Upper lobe of left lung (tissue), 6 donors: ENCODE measurements around the gene NDST3. TPM values are rescaled to one million over a fixed set of nuclear protein-coding genes. Genes with fewer than 3 reads are reported as not detected.
A peak's percentile ranks its signal among the peaks of the same experiment; 100 is the strongest.

Source experiments
- ATAC-seq, 2 donors: fragments of 200-7000 bp; cut with Tn5 transposase; one replicate each; pipeline ENCODE4 v1.9.1; 2022; ENCODE audit warnings: mild to moderate bottlenecking in 2 of 2, moderate library complexity in 2 of 2; ENCODE audit not compliant: low FRiP score in 2 of 2
- DNase-seq, 2 donors: peaks; one replicate each; pipeline ENCODE4 v3.0.0-alpha.2; 2019 to 2020
- H3K27ac ChIP-seq, 4 donors: fragments of 200-600 bp; sonication (generic); one replicate each; pipeline ENCODE4 v1.5.1; 2016 to 2019
- H3K27me3 ChIP-seq, 4 donors: fragments of 200-600 bp; sonication (generic); one replicate each; pipeline ENCODE4 v1.5.1; 2017 to 2019
- H3K36me3 ChIP-seq, 4 donors: fragments of 200-600 bp; sonication (generic); one replicate each; pipeline ENCODE4 v1.5.1; 2016 to 2019
- H3K4me1 ChIP-seq, 4 donors: fragments of 200-600 bp; sonication (generic); one replicate each; pipeline ENCODE4 v1.5.1; 2018 to 2019
- H3K4me3 ChIP-seq, 4 donors: fragments of 200-600 bp; sonication (generic); one replicate each; pipeline ENCODE4 v1.5.1; 2017 to 2019; ENCODE audit warnings: mild to moderate bottlenecking in 2 of 4, moderate library complexity in 1 of 4
- H3K9me3 ChIP-seq, 4 donors: fragments of 200-600 bp; sonication (generic); one replicate each; pipeline ENCODE4 v1.5.1; 2018 to 2019
- EP300 ChIP-seq, 4 donors: sonication (generic); formaldehyde crosslinking; IDR thresholded peaks; one replicate each; pipeline ENCODE4 v1.5.1; 2017; ENCODE audit warnings: antibody characterized with exemption in 4 of 4, control low read depth in 2 of 4
- POLR2A ChIP-seq, 4 donors: fragments of 450-650 bp; IDR thresholded peaks; one replicate each; pipeline ENCODE4 v1.5.1; 2016 to 2017; ENCODE audit warnings: antibody characterized with exemption in 4 of 4, mild to moderate bottlenecking in 2 of 4
- POLR2AphosphoS5 ChIP-seq, 2 donors: sonication (generic); formaldehyde crosslinking; IDR thresholded peaks; one replicate each; pipeline ENCODE4 v1.5.1; 2017; ENCODE audit warnings: antibody characterized with exemption in 2 of 2
- WGBS, 2 donors: methylation state at CpG; one replicate each; pipeline ENCODE4 v1.1.5; 2017 to 2018; 5-methylcytosine and 5-hydroxymethylcytosine counted together
- total RNA-seq, 6 donors: library from RNA; depleted of rRNA in 4 of 6; stranded (reverse); fragments of >200 nt in 4 of 6; gene quantifications; one replicate each; pipeline versions ENCODE4 v1.1.0 to v1.2.1, GENCODE V29; 2016 to 2021
- TF ChIP-seq, protein P1 (sequence below), 6 experiments: fragments of 450-650 bp in 4 of 6; fragments of 200-600 bp in 2 of 6; sonication (generic) in 2 of 6; IDR thresholded peaks; one replicate each; pipeline ENCODE4 v1.5.1; 2016 to 2019; ENCODE audit warnings: antibody characterized with exemption in 6 of 6
- donor health status: DM: no; HTN: no; CAD: no; lungs with moderate emphysema.
- donor health status: DM: no; HTN: yes; CAD: no; lungs with severe emphysema.

The NDST3 gene
- total RNA-seq, 6 donors from 2014 or later: 0.11 to 0.13 TPM; not detected in 4

GRCh38 chr4:118113220-118113619 is 78.9 kb downstream of the NDST3 start:
- 4 to 6% methylated on average over 2 of the region's 2 CpGs for WGBS, 2 donors
- Histone ChIP-seq H3K4me1 (no peaks in the 10 kb centered on the region), H3K9me3 (no peaks in the 10 kb centered on the region), H3K27ac (no peak overlapping the region), H3K36me3 (no peaks in the 10 kb centered on the region), H3K27me3 (no peaks in the 10 kb centered on the region), H3K4me3 (peak overlapping the region in 1 of 4 donors; percentile 14)
- ATAC-seq: no peak
- TF ChIP-seq EP300 (IDR thresholded peaks at IDR 0.05) (no peak), POLR2A (IDR thresholded peaks at IDR 0.05) (no peak), POLR2AphosphoS5 (IDR thresholded peaks at IDR 0.05) (no peak)
- TF ChIP-seq, protein P1, sequence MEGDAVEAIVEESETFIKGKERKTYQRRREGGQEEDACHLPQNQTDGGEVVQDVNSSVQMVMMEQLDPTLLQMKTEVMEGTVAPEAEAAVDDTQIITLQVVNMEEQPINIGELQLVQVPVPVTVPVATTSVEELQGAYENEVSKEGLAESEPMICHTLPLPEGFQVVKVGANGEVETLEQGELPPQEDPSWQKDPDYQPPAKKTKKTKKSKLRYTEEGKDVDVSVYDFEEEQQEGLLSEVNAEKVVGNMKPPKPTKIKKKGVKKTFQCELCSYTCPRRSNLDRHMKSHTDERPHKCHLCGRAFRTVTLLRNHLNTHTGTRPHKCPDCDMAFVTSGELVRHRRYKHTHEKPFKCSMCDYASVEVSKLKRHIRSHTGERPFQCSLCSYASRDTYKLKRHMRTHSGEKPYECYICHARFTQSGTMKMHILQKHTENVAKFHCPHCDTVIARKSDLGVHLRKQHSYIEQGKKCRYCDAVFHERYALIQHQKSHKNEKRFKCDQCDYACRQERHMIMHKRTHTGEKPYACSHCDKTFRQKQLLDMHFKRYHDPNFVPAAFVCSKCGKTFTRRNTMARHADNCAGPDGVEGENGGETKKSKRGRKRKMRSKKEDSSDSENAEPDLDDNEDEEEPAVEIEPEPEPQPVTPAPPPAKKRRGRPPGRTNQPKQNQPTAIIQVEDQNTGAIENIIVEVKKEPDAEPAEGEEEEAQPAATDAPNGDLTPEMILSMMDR (IDR thresholded peaks at IDR 0.05): no peak
- no peak for DNase-seq

DNA sequence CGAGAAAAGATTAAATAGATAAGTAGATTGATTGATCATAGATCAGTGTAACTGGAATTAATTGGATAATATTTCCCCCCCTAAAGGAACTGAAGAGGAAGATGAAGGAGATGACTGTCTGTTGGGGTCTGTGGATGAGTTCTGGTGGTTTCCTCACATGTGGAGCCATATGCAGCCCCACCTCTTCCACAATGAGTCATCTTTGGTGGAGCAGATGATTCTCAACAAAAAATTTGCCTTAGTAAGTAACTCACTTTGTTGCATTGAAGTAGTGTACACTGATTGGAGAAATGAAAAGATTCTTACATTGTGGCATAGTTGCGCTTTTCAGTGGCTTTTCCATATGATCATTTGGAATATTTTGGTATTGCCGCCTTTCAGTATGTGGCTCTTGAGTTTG is 80.4 kb downstream of the NDST3 start:
- no peaks in the 10 kb centered on the region for H3K36me3 ChIP-seq
- DNase-seq (no peak), ATAC-seq (no peak)
- no peak overlapping the region for H3K27ac ChIP-seq
- H3K27me3 ChIP-seq: no peaks in the 10 kb centered on the region
- no peaks in the 10 kb centered on the region for H3K4me1 ChIP-seq
- H3K9me3 ChIP-seq: no peaks in the 10 kb centered on the region
- WGBS, 2 donors: 89 to 93% methylated on average over 3 of the region's 3 CpGs
- no peak overlapping the region for H3K4me3 ChIP-seq
- TF ChIP-seq POLR2A (IDR thresholded peaks at IDR 0.05): no peak
- TF ChIP-seq, protein P1 (IDR thresholded peaks at IDR 0.05): no peak
- no peak for TF ChIP-seq POLR2AphosphoS5 (IDR thresholded peaks at IDR 0.05)
- no peak for TF ChIP-seq EP300 (IDR thresholded peaks at IDR 0.05)

DNA sequence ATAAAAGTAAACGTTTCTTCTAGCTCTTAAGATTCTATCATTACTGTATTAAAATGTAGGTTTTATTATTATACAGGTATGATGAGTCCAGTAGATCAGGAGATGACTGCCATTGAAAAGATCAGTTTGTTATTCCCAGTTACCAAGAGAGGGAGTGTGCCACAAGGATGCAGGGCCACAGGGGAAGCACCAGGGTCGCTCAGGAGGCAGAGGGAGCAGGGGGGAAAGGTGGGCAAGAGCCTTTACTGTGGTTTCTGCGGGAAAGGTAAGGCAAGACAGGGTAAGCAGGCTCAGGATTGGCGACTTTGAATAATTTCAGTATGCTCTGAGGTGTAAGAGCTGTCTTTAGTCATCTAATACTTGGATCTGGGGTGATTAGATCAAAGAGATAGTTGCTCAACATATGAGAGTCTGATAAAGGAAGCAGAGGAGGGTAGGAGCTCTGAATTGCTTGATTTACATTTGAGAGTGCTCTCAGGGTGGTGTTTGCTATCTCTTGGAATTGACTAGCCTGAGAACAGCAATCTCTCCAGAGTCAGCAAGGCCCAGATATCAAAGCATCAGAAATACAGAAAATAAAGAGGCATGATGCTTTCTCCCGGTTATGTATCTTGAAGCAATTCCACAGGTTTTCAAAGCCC is 86.0 kb downstream of the NDST3 start:
- Histone ChIP-seq H3K4me3 (no peak overlapping the region), H3K4me1 (no peaks in the 10 kb centered on the region), H3K36me3 (no peaks in the 10 kb centered on the region), H3K9me3 (no peaks in the 10 kb centered on the region), H3K27ac (no peak overlapping the region), H3K27me3 (no peaks in the 10 kb centered on the region)
- no peak for ATAC-seq
- WGBS, 2 donors: 49 to 60% methylated on average over 5 of the region's 5 CpGs
- no peak for DNase-seq
- TF ChIP-seq, protein P1 (IDR thresholded peaks at IDR 0.05): no peak
- TF ChIP-seq POLR2AphosphoS5 (IDR thresholded peaks at IDR 0.05) (no peak), EP300 (IDR thresholded peaks at IDR 0.05) (no peak), POLR2A (IDR thresholded peaks at IDR 0.05) (no peak)

DNA sequence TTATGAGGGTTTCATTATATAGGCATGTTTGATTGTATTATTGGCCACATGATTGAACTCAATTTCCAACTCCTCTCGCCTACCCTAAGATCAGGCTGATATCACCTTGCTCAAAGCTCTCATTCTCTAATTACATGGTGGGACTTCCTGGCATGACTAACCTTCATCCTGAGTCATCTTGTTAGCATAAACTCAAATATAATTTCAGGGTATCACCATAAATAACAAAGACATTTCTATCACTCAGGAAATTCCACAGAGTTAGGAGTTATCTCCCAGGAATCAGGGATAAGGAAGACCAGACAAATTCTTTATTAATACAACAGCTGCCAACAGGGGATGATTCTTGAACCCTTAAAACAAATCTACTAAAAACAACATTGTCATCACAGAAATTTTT is 90.7 kb downstream of the NDST3 start:
- Histone ChIP-seq H3K27me3 (no peaks in the 10 kb centered on the region), H3K36me3 (no peaks in the 10 kb centered on the region), H3K4me3 (no peak overlapping the region), H3K9me3 (no peaks in the 10 kb centered on the region), H3K27ac (no peak overlapping the region), H3K4me1 (no peaks in the 10 kb centered on the region)
- DNase-seq (no peak), ATAC-seq (no peak)
- TF ChIP-seq POLR2A (IDR thresholded peaks at IDR 0.05): no peak
- TF ChIP-seq EP300 (IDR thresholded peaks at IDR 0.05): no peak
- no peak for TF ChIP-seq POLR2AphosphoS5 (IDR thresholded peaks at IDR 0.05)
- TF ChIP-seq, protein P1 (IDR thresholded peaks at IDR 0.05): no peak
- WGBS, 2 donors: 70 to 76% methylated on average over 1 of the region's 1 CpG

GRCh38 chr4:118139241-118139640 is 105.0 kb downstream of the NDST3 start:
- H3K9me3 ChIP-seq: no peaks in the 10 kb centered on the region
- ATAC-seq: no peak
- no peaks in the 10 kb centered on the region for H3K27me3 ChIP-seq
- DNase-seq: no peak
- no peak overlapping the region for H3K4me3 ChIP-seq
- 85 to 87% methylated on average over 1 of the region's 1 CpG for WGBS, 2 donors
- H3K27ac ChIP-seq: no peak overlapping the region
- no peaks in the 10 kb centered on the region for H3K4me1 ChIP-seq
- TF ChIP-seq, protein P1 (IDR thresholded peaks at IDR 0.05): no peak
- TF ChIP-seq POLR2AphosphoS5 (IDR thresholded peaks at IDR 0.05) (no peak), POLR2A (IDR thresholded peaks at IDR 0.05) (no peak), EP300 (IDR thresholded peaks at IDR 0.05) (no peak)
- no peaks in the 10 kb centered on the region for H3K36me3 ChIP-seq
